SK-N-SH (cell line): ENCODE results near the gene CARD14.

Experiments
- CTCF ChIP-seq: fragments of 200-600 bp; sonication (generic); IDR thresholded peaks from 2 replicates; pipeline ENCODE4 v1.6.1; 2017; ENCODE audit warnings: antibody characterized with exemption, mild to moderate bottlenecking, moderate library complexity
- POLR2AphosphoS5 ChIP-seq: IDR thresholded peaks from 2 replicates; pipeline ENCODE4 v1.6.1; 2012; ENCODE audit warnings: low read depth, low read length
- REST ChIP-seq: IDR thresholded peaks from 2 replicates; pipeline ENCODE4 v1.6.1; 2012; ENCODE audit warnings: mild to moderate bottlenecking, low read depth, low read length, moderate library complexity
- SMC3 ChIP-seq: IDR thresholded peaks from 2 replicates; pipeline ENCODE4 v1.6.1; 2012; ENCODE audit warnings: low read depth, low read length, improper control_type of control experiment

GRCh38 chr17:80187090-80187489 is 17.3 kb downstream of the CARD14 start:
- TF ChIP-seq CTCF, result no peak
- no peak for TF ChIP-seq REST
- no peak for TF ChIP-seq SMC3
- TF ChIP-seq POLR2AphosphoS5, result no peak
